ENCODE data around the gene NCOA1.

Gene NCOA1

GRCh38 chr2:24618144-24618543, 127.1 kb downstream of the NCOA1 start:
- Histone ChIP-seq H3K4me2 (ENCODE audit: low read length) (no peak overlapping the region), H4K20me1 (ENCODE audit: control insufficient read depth, insufficient read depth, low read depth, low read length) (no peaks in the 10 kb centered on the region), H3K36me3 (ENCODE audit: control insufficient read depth, low read length) (no peaks in the 10 kb centered on the region), H3K4me3 (ENCODE audit: low read length) (no peak overlapping the region), H3K9me2 (replicated peaks; ENCODE audit: control insufficient read depth, low read length) (no peaks in the 10 kb centered on the region), H3K4me1 (ENCODE audit: control insufficient read depth, low read length) (peaks cover 3% of the 10 kb centered on the region), H3K27ac (ENCODE audit: low read depth, low read length) (no peak overlapping the region), H3K9me3 (ENCODE audit: control insufficient read depth, insufficient read depth, low read length) (no peaks in the 10 kb centered on the region), H3K79me2 (ENCODE audit: control insufficient read depth, low read length) (no peaks in the 10 kb centered on the region), H3F3A (ENCODE audit: control insufficient read depth, insufficient read depth) (no peaks in the 10 kb centered on the region), H3K27me3 (ENCODE audit: control insufficient read depth, low read length) (no peaks in the 10 kb centered on the region)
- TF ChIP-seq EZH2phosphoT487 (IDR thresholded peaks at IDR 0.05; ENCODE audit: borderline replicate concordance, low read length) (no peak), CTCF (IDR thresholded peaks at IDR 0.05; ENCODE audit: low read depth, low read length, poor library complexity, severe bottlenecking) (no peak)

- TF ChIP-seq EZH2phosphoT487 (IDR thresholded peaks at IDR 0.05; ENCODE audit: borderline replicate concordance, low read length), result no peak
- no peak for TF ChIP-seq CTCF (IDR thresholded peaks at IDR 0.05; ENCODE audit: low read depth, low read length, poor library complexity, severe bottlenecking)
- no peaks in the 10 kb centered on the region for H3K9me3 ChIP-seq (ENCODE audit: control insufficient read depth, insufficient read depth, low read length)
- H3K27me3 ChIP-seq (ENCODE audit: control insufficient read depth, low read length), result no peaks in the 10 kb centered on the region
Measured at GRCh38 chr2:24618680-24619079, 127.6 kb downstream of the NCOA1 start.

GRCh38 chr2:24620936-24621335, 129.9 kb downstream of the NCOA1 start:
- H3K27ac ChIP-seq (ENCODE audit: low read depth, low read length), result no peak overlapping the region
- no peaks in the 10 kb centered on the region for H3K9me3 ChIP-seq (ENCODE audit: control insufficient read depth, insufficient read depth, low read length)
- no peaks in the 10 kb centered on the region for H4K20me1 ChIP-seq (ENCODE audit: control insufficient read depth, insufficient read depth, low read depth, low read length)
- H3K79me2 ChIP-seq (ENCODE audit: control insufficient read depth, low read length), result no peaks in the 10 kb centered on the region
- H3K4me2 ChIP-seq (ENCODE audit: low read length), result no peak overlapping the region
- TF ChIP-seq CTCF (IDR thresholded peaks at IDR 0.05; ENCODE audit: low read depth, low read length, poor library complexity, severe bottlenecking) (no peak), EZH2phosphoT487 (IDR thresholded peaks at IDR 0.05; ENCODE audit: borderline replicate concordance, low read length) (no peak)
- H3K36me3 ChIP-seq (ENCODE audit: control insufficient read depth, low read length), result no peaks in the 10 kb centered on the region
- no peaks in the 10 kb centered on the region for H3K9me2 ChIP-seq (replicated peaks; ENCODE audit: control insufficient read depth, low read length)
- no peaks in the 10 kb centered on the region for H3K27me3 ChIP-seq (ENCODE audit: control insufficient read depth, low read length)
- no peaks in the 10 kb centered on the region for H3K4me1 ChIP-seq (ENCODE audit: control insufficient read depth, low read length)
- H3F3A ChIP-seq (ENCODE audit: control insufficient read depth, insufficient read depth), result no peaks in the 10 kb centered on the region
- H3K4me3 ChIP-seq (ENCODE audit: low read length), result no peak overlapping the region

More at GRCh38 chr2:24618680-24619079, 127.6 kb downstream of the NCOA1 start:
- H3K4me2 ChIP-seq (ENCODE audit: low read length), result no peak overlapping the region
- no peaks in the 10 kb centered on the region for H3F3A ChIP-seq (ENCODE audit: control insufficient read depth, insufficient read depth)
- no peak overlapping the region for H3K4me3 ChIP-seq (ENCODE audit: low read length)
- no peak overlapping the region for H3K27ac ChIP-seq (ENCODE audit: low read depth, low read length)
- H3K9me2 ChIP-seq (replicated peaks; ENCODE audit: control insufficient read depth, low read length), result no peaks in the 10 kb centered on the region
- no peaks in the 10 kb centered on the region for H4K20me1 ChIP-seq (ENCODE audit: control insufficient read depth, insufficient read depth, low read depth, low read length)
- no peaks in the 10 kb centered on the region for H3K79me2 ChIP-seq (ENCODE audit: control insufficient read depth, low read length)
- H3K36me3 ChIP-seq (ENCODE audit: control insufficient read depth, low read length), result no peaks in the 10 kb centered on the region
- no peaks in the 10 kb centered on the region for H3K4me1 ChIP-seq (ENCODE audit: control insufficient read depth, low read length)
